Measurements from ENCODE around the gene PPP1R11. TPM values are rescaled to one million over a fixed set of nuclear protein-coding genes. Genes with fewer than 3 reads are reported as not detected.

The PPP1R11 gene
- total RNA-seq, 4 donors from 2014 or later, result 27.1 to 45.5 (median 33.0) TPM

GRCh38 chr6:30091577-30092381 is 24.8 kb downstream of the PPP1R11 start:
- TF ChIP-seq CTCF (IDR thresholded peaks at IDR 0.05; ENCODE audit: low read depth), result no peak

- no peak for TF ChIP-seq CTCF (IDR thresholded peaks at IDR 0.05; ENCODE audit: low read depth)
Observed at GRCh38 chr6:30092852-30093543, 26.0 kb downstream of the PPP1R11 start.

- no peak for TF ChIP-seq CTCF (IDR thresholded peaks at IDR 0.05; ENCODE audit: low read depth)
Observed at GRCh38 chr6:30093951-30094661, 27.1 kb downstream of the PPP1R11 start.

- TF ChIP-seq CTCF (IDR thresholded peaks at IDR 0.05; ENCODE audit: low read depth), result no peak
Observed at GRCh38 chr6:30096829-30097228, 29.8 kb downstream of the PPP1R11 start.

- TF ChIP-seq CTCF (IDR thresholded peaks at IDR 0.05; ENCODE audit: low read depth), result no peak
Observed at GRCh38 chr6:30097902-30098768, 31.1 kb downstream of the PPP1R11 start.

- TF ChIP-seq CTCF (IDR thresholded peaks at IDR 0.05; ENCODE audit: low read depth), result no peak
Observed at GRCh38 chr6:30100154-30100553, 33.2 kb downstream of the PPP1R11 start.
